GM23338 (cell line): ENCODE measurements around the gene AZU1. TPM values are rescaled to one million over a fixed set of nuclear protein-coding genes. Genes with fewer than 3 reads are reported as not detected.

ENCODE experiments used
- ATAC-seq: fragments of 200-7000 bp; cut with Tn5 transposase; 3 replicates; pipeline ENCODE4 v1.9.1; 2020
- DNase-seq: peaks from one replicate; pipeline ENCODE4 v3.0.0-alpha.2; 2015; ENCODE audit warnings: low spot score
- H2AFZ ChIP-seq: fragments of 200-600 bp; sonication (generic); 2 replicates; pipeline ENCODE4 v1.8.0; 2016; ENCODE audit warnings: antibody characterized with exemption, mild to moderate bottlenecking, moderate library complexity
- H3F3A ChIP-seq: fragments of 200-600 bp; sonication (generic); replicated peaks from 2 replicates; pipeline ENCODE4 v1.8.0; 2017; ENCODE audit warnings: antibody characterized with exemption, mixed run types, low read depth
- H3K27ac ChIP-seq: fragments of 200-600 bp; sonication (generic); 2 replicates; pipeline ENCODE4 v1.6.1; 2016; ENCODE audit warnings: low read depth
- H3K27me3 ChIP-seq: fragments of 200-600 bp; sonication (generic); 2 replicates; pipeline ENCODE4 v1.8.0; 2016; ENCODE audit warnings: mild to moderate bottlenecking, mixed run types, moderate library complexity; ENCODE audit not compliant: insufficient read depth
- H3K36me3 ChIP-seq: fragments of 200-600 bp; sonication (generic); 2 replicates; pipeline ENCODE4 v1.8.0; 2016; ENCODE audit warnings: mild to moderate bottlenecking; ENCODE audit not compliant: insufficient read depth
- H3K4me1 ChIP-seq: fragments of 200-600 bp; sonication (generic); 2 replicates; pipeline ENCODE4 v1.8.0; 2016; ENCODE audit warnings: mild to moderate bottlenecking, moderate library complexity; ENCODE audit not compliant: insufficient read depth
- H3K4me2 ChIP-seq: fragments of 200-600 bp; sonication (generic); 2 replicates; pipeline ENCODE4 v1.7.1; 2017; ENCODE audit warnings: mixed run types
- H3K4me3 ChIP-seq: fragments of 200-600 bp; sonication (generic); 2 replicates; pipeline ENCODE4 v1.6.1; 2016; ENCODE audit warnings: mixed run types
- H3K79me2 ChIP-seq: fragments of 200-600 bp; sonication (generic); replicated peaks from 2 replicates; pipeline ENCODE4 v1.8.0; 2017; ENCODE audit warnings: mild to moderate bottlenecking; ENCODE audit not compliant: insufficient read depth
- H3K9me2 ChIP-seq: fragments of 200-600 bp; sonication (generic); 2 replicates; pipeline ENCODE4 v1.8.0; 2017; ENCODE audit not compliant: insufficient read depth
- H4K20me1 ChIP-seq: fragments of 200-600 bp; sonication (generic); replicated peaks from 2 replicates; pipeline ENCODE4 v1.8.0; 2017; ENCODE audit warnings: mild to moderate bottlenecking; ENCODE audit not compliant: insufficient read depth
- H3K27ac Mint-ChIP-seq: 2 replicates; pipeline ENCODE4 v1.8.0; 2020; ENCODE audit warnings: inconsistent platforms, mild to moderate bottlenecking, moderate library complexity, mixed read lengths
- H3K27me3 Mint-ChIP-seq: 3 replicates; pipeline ENCODE4 v1.8.0; 2022; ENCODE audit warnings: low read depth, mild to moderate bottlenecking, moderate library complexity, mixed read lengths, inconsistent platforms; ENCODE audit not compliant: insufficient read depth, poor library complexity
- H3K36me3 Mint-ChIP-seq: 3 replicates; pipeline ENCODE4 v1.8.0; 2021; ENCODE audit warnings: low read depth, mild to moderate bottlenecking, inconsistent platforms, moderate library complexity, mixed read lengths
- H3K4me1 Mint-ChIP-seq: 3 replicates; pipeline ENCODE4 v1.8.0; 2020; ENCODE audit warnings: mild to moderate bottlenecking, inconsistent platforms, mixed read lengths
- H3K4me3 Mint-ChIP-seq: 3 replicates; pipeline ENCODE4 v1.8.0; 2021; ENCODE audit warnings: moderate library complexity, mild to moderate bottlenecking, inconsistent platforms, mixed read lengths
- H3K9me3 Mint-ChIP-seq: 3 replicates; pipeline ENCODE4 v1.8.0; 2020; ENCODE audit warnings: moderate library complexity, mild to moderate bottlenecking, inconsistent platforms, mixed read lengths
- CREB1 ChIP-seq: fragments of 250-450 bp; sonication (Bioruptor Pico); IDR thresholded peaks from 2 replicates; pipeline ENCODE4 v1.5.0; 2020; ENCODE audit warnings: low read depth, mild to moderate bottlenecking, moderate library complexity
- CTCF ChIP-seq, 2 experiments: fragments of 200-600 bp in 1 of 2; sonication (generic) in 1 of 2; conservative IDR thresholded peaks; 2 replicates each; pipeline versions ENCODE4 v1.5.1 to v1.6.1; 2016 to 2017; ENCODE audit warnings: antibody characterized with exemption in 2 of 2, low read depth in 2 of 2, mild to moderate bottlenecking in 2 of 2, moderate library complexity in 1 of 2
- ETS1 ChIP-seq: IDR thresholded peaks from 2 replicates; pipeline ENCODE4 v1.6.1; 2016; ENCODE audit warnings: antibody characterized with exemption
- JUNB ChIP-seq: IDR thresholded peaks from one replicate; pipeline ENCODE4 v1.6.1; 2016; ENCODE audit warnings: antibody characterized with exemption; ENCODE audit not compliant: unreplicated experiment
- POLR2AphosphoS5 ChIP-seq: IDR thresholded peaks from 2 replicates; pipeline ENCODE4 v1.6.1; 2016; ENCODE audit warnings: antibody characterized with exemption, low read depth
- REST ChIP-seq: IDR thresholded peaks from one replicate; pipeline ENCODE4 v1.6.1; 2018; ENCODE audit warnings: antibody characterized with exemption; ENCODE audit not compliant: unreplicated experiment
- STAT1 ChIP-seq: IDR thresholded peaks from one replicate; pipeline ENCODE4 v1.6.1; 2016; ENCODE audit warnings: antibody characterized with exemption; ENCODE audit not compliant: unreplicated experiment
- ZNF114 ChIP-seq: fragments of 250-450 bp; sonication (Bioruptor Pico); IDR thresholded peaks from 2 replicates; pipeline ENCODE4 v1.5.0; 2020; ENCODE audit warnings: mild to moderate bottlenecking, moderate library complexity
- ZNF331 ChIP-seq: fragments of 250-450 bp; sonication (Bioruptor Pico); IDR thresholded peaks from 2 replicates; pipeline ENCODE4 v1.5.0; 2020; ENCODE audit warnings: low read depth, mild to moderate bottlenecking, moderate library complexity
- polyA plus RNA-seq: library from polyadenylated mRNA; unstranded; fragments of >200 nt; fragmentation: Nextera tagmentation; extraction: Ambion mirVana; gene quantifications from 2 replicates; pipeline ENCODE4 v1.2.1, GENCODE V29; 2016
- total RNA-seq: library from RNA; depleted of rRNA; stranded (reverse); fragments of >200 nt; shearing (Covaris generic); gene quantifications from 2 replicates; pipeline ENCODE4 v1.2.3, GENCODE V29; 2014
- TF ChIP-seq, protein P1 (sequence below): fragments of 250-450 bp; sonication (Bioruptor Pico); IDR thresholded peaks from 2 replicates; pipeline ENCODE4 v1.5.0; 2020; ENCODE audit warnings: mild to moderate bottlenecking, moderate library complexity

AZU1 gene
- total and polyA plus RNA-seq, 2 experiments from 2014 or later: 0.78 to 1.4 TPM

- H3K4me1 ChIP-seq: no peaks in the 10 kb centered on the region
- H3K4me3 ChIP-seq: no peak overlapping the region
- H3K4me1 Mint-ChIP-seq: peaks cover 2% of the 10 kb centered on the region
- H4K20me1 ChIP-seq: no peaks in the 10 kb centered on the region
- no peaks in the 10 kb centered on the region; the same call in 1 of the 2 replicates for H3K36me3 ChIP-seq
- no peaks in the 10 kb centered on the region for H3K79me2 ChIP-seq
- no peak overlapping the region for H3K27ac ChIP-seq
- peaks cover 48% of the 10 kb centered on the region for H3K36me3 Mint-ChIP-seq
- peaks cover 11% of the 10 kb centered on the region for H3K9me3 Mint-ChIP-seq
- no peak overlapping the region for H3K4me2 ChIP-seq
- H3K27ac Mint-ChIP-seq: no peak overlapping the region
- peaks cover 28% of the 10 kb centered on the region for H3K27me3 Mint-ChIP-seq
- H2AFZ ChIP-seq: no peak overlapping the region
- H3K4me3 Mint-ChIP-seq: no peak overlapping the region
- TF ChIP-seq ZNF114 (CRISPR knock-in tag): no peak
- TF ChIP-seq, protein P1, sequence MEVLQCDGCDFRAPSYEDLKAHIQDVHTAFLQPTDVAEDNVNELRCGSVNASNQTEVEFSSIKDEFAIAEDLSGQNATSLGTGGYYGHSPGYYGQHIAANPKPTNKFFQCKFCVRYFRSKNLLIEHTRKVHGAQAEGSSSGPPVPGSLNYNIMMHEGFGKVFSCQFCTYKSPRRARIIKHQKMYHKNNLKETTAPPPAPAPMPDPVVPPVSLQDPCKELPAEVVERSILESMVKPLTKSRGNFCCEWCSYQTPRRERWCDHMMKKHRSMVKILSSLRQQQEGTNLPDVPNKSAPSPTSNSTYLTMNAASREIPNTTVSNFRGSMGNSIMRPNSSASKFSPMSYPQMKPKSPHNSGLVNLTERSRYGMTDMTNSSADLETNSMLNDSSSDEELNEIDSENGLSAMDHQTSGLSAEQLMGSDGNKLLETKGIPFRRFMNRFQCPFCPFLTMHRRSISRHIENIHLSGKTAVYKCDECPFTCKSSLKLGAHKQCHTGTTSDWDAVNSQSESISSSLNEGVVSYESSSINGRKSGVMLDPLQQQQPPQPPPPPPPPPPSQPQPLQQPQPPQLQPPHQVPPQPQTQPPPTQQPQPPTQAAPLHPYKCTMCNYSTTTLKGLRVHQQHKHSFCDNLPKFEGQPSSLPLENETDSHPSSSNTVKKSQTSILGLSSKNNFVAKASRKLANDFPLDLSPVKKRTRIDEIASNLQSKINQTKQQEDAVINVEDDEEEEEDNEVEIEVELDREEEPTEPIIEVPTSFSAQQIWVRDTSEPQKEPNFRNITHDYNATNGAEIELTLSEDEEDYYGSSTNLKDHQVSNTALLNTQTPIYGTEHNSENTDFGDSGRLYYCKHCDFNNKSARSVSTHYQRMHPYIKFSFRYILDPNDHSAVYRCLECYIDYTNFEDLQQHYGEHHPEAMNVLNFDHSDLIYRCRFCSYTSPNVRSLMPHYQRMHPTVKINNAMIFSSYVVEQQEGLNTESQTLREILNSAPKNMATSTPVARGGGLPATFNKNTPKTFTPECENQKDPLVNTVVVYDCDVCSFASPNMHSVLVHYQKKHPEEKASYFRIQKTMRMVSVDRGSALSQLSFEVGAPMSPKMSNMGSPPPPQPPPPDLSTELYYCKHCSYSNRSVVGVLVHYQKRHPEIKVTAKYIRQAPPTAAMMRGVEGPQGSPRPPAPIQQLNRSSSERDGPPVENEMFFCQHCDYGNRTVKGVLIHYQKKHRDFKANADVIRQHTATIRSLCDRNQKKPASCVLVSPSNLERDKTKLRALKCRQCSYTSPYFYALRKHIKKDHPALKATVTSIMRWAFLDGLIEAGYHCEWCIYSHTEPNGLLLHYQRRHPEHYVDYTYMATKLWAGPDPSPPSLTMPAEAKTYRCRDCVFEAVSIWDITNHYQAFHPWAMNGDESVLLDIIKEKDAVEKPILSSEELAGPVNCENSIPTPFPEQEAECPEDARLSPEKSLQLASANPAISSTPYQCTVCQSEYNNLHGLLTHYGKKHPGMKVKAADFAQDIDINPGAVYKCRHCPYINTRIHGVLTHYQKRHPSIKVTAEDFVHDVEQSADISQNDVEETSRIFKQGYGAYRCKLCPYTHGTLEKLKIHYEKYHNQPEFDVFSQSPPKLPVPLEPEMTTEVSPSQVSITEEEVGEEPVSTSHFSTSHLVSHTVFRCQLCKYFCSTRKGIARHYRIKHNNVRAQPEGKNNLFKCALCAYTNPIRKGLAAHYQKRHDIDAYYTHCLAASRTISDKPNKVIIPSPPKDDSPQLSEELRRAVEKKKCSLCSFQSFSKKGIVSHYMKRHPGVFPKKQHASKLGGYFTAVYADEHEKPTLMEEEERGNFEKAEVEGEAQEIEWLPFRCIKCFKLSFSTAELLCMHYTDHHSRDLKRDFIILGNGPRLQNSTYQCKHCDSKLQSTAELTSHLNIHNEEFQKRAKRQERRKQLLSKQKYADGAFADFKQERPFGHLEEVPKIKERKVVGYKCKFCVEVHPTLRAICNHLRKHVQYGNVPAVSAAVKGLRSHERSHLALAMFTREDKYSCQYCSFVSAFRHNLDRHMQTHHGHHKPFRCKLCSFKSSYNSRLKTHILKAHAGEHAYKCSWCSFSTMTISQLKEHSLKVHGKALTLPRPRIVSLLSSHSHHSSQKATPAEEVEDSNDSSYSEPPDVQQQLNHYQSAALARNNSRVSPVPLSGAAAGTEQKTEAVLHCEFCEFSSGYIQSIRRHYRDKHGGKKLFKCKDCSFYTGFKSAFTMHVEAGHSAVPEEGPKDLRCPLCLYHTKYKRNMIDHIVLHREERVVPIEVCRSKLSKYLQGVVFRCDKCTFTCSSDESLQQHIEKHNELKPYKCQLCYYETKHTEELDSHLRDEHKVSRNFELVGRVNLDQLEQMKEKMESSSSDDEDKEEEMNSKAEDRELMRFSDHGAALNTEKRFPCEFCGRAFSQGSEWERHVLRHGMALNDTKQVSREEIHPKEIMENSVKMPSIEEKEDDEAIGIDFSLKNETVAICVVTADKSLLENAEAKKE: no peak
- TF ChIP-seq POLR2AphosphoS5: no peak
- TF ChIP-seq STAT1: no peak
- no peak for TF ChIP-seq CREB1 (CRISPR knock-in tag)
- TF ChIP-seq CTCF (conservative IDR thresholded peaks at IDR 0.05; ENCODE audit: low read depth in 2 of 2): no peak
- TF ChIP-seq ZNF331 (CRISPR knock-in tag): no peak
- TF ChIP-seq JUNB: no peak
- no peak for TF ChIP-seq REST
- no peak for TF ChIP-seq ETS1
- peak; percentile 82 for DNase-seq
- H3F3A ChIP-seq: peaks cover 19% of the 10 kb centered on the region
- H3K27me3 ChIP-seq: no peaks in the 10 kb centered on the region
- H3K9me2 ChIP-seq: no peaks in the 10 kb centered on the region
- ATAC-seq: peak; percentile 38
Observed at GRCh38 chr19:872266-872951, 44.8 kb downstream of the AZU1 start.
